Smooth muscle cell (in vitro differentiated cells): ENCODE data around the gene ZKSCAN3. TPM values are rescaled to one million over a fixed set of nuclear protein-coding genes. Genes with fewer than 3 reads are reported as not detected.
A peak's percentile ranks its signal among the peaks of the same experiment; 100 is the strongest.
"Not testable (repeated sequence)": the region's sequence is repeated elsewhere in the genome, so short reads cannot be mapped to it uniquely, and the experiment has no call there.

Experiments
- DNase-seq: peaks from one replicate; lab custom pipeline; 2025; ENCODE audit not compliant: unreplicated experiment; lab: John Stamatoyannopoulos, UW
- H2AFZ ChIP-seq: fragments of 200-600 bp; sonication (generic); 2 replicates; pipeline ENCODE4 v1.6.0; 2016; ENCODE audit warnings: antibody characterized with exemption, low read depth, mild to moderate bottlenecking
- H3F3A ChIP-seq: fragments of 200-600 bp; sonication (generic); 2 replicates; pipeline ENCODE4 v1.6.0; 2017; ENCODE audit warnings: antibody characterized with exemption, low read depth
- H3K27ac ChIP-seq: fragments of 200-600 bp; sonication (generic); 2 replicates; pipeline ENCODE4 v1.5.1; 2016; ENCODE audit warnings: low read depth, mild to moderate bottlenecking
- H3K27me3 ChIP-seq: fragments of 200-600 bp; sonication (generic); 2 replicates; pipeline ENCODE4 v1.6.1; 2016; ENCODE audit warnings: low read depth, mild to moderate bottlenecking
- H3K36me3 ChIP-seq: fragments of 200-600 bp; sonication (generic); 2 replicates; pipeline ENCODE4 v1.5.1; 2016; ENCODE audit warnings: low read depth
- H3K4me1 ChIP-seq: fragments of 200-600 bp; sonication (generic); 2 replicates; pipeline ENCODE4 v1.5.1; 2016; ENCODE audit warnings: low read depth
- H3K4me2 ChIP-seq: fragments of 200-600 bp; sonication (generic); 2 replicates; pipeline ENCODE4 v1.6.0; 2016; ENCODE audit warnings: mild to moderate bottlenecking
- H3K4me3 ChIP-seq: fragments of 200-600 bp; sonication (generic); 2 replicates; pipeline ENCODE4 v1.5.1; 2016; ENCODE audit warnings: mild to moderate bottlenecking
- H3K79me2 ChIP-seq: fragments of 200-600 bp; sonication (generic); 2 replicates; pipeline ENCODE4 v1.6.0; 2016; ENCODE audit warnings: low read depth, mild to moderate bottlenecking
- H3K9ac ChIP-seq: fragments of 200-600 bp; sonication (generic); 2 replicates; pipeline ENCODE4 v1.6.0; 2016; ENCODE audit warnings: low read depth
- H3K9me3 ChIP-seq: fragments of 200-600 bp; sonication (generic); replicated peaks from 2 replicates; pipeline ENCODE4 v1.5.1; 2016; ENCODE audit warnings: low read depth
- H4K20me1 ChIP-seq: fragments of 200-600 bp; sonication (generic); 2 replicates; pipeline ENCODE4 v1.6.0; 2016; ENCODE audit warnings: low read depth
- WGBS: methylation state at CpG from one replicate; pipeline ENCODE4 v1.1.7; 2016; ENCODE audit warnings: low lambda C conversion rate; 5-methylcytosine and 5-hydroxymethylcytosine counted together
- polyA plus RNA-seq: library from polyadenylated mRNA; unstranded; fragments of >200 nt; fragmentation: Nextera tagmentation; extraction: Ambion mirVana; gene quantifications from 2 replicates; pipeline ENCODE4 v1.2.1, GENCODE V29; 2016
- total RNA-seq: library from RNA; depleted of rRNA; stranded (reverse); fragments of >200 nt; gene quantifications from 2 replicates; pipeline ENCODE4 v1.2.3, GENCODE V29; 2014
- TF ChIP-seq, protein P1 (sequence below): fragments of 200-600 bp; sonication (generic); IDR thresholded peaks from 2 replicates; pipeline ENCODE4 v1.5.1; 2017; ENCODE audit warnings: borderline replicate concordance, mild to moderate bottlenecking, antibody characterized with exemption; ENCODE audit not compliant: insufficient read depth, poor library complexity, severe bottlenecking

Gene ZKSCAN3
- total RNA-seq (5.2 and 7.9 TPM in 2 replicates), polyA plus RNA-seq (1.7 and 3.6 TPM in 2 replicates)

DNA sequence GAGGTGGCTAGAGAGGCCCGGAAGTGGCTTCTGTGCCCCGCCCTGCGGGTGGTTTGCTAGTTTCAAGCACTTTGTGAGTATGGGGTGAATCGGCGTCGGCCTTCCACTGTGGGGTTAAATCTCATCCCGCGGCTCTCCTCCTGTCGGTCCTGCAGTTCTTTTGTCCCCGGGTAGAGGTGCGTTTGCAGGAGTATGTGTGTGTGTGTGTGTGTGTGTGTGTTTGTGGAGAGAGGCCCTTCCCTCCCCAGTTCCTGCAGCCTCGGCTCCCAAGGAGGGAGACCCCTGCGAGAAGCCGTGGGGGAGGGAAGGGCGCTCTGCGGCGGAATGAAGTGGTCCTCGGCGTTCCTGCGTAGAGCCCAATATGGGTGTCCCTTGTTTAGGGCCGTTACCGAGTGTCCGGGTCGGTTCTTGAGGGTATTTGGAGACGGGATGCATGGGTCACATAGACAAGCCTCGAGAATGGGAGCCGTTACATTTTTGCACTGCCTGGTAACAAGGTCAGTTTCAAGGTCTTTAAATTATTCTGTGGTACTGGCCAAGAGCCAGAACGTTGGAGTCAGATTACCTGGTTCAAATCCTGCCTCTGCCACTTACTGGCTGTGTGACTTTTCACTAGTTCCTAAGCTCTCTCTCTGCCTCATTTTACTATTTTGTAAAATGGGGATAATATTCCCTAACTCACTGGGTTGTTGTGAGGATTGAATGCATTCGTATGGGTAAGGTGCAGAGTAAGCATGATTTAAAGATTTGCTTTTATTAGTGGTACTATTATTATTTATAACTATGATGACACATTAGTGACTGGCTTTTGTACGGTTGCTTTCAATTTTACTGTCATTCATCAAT is at the start of gene ZKSCAN3:
ZKSCAN3 (plus strand) TSS at position 56 of the 846 bp plus-strand sequence. CDS start 9,640 bp downstream, outside the sequence.
- Histone ChIP-seq H3K27me3 (peaks cover 25% of the 10 kb centered on the region), H3K4me1 (peaks cover 8% of the 10 kb centered on the region), H2AFZ (peak within 1 kb of the TSS; percentile 90), H3K9ac (peak within 1 kb of the TSS; percentile 70), H3K79me2 (peaks cover 27% of the 10 kb centered on the region), H4K20me1 (peaks cover 1% of the 10 kb centered on the region), H3K36me3 (no peaks in the 10 kb centered on the region), H3K4me3 (peak within 1 kb of the TSS; percentile 74), H3K9me3 (no peaks in the 10 kb centered on the region), H3F3A (no peaks in the 10 kb centered on the region), H3K4me2 (peak within 1 kb of the TSS; percentile 88), H3K27ac (no peak within 1 kb of the TSS)
- DNase-seq, result peak; percentile 16
- TF ChIP-seq, protein P1, sequence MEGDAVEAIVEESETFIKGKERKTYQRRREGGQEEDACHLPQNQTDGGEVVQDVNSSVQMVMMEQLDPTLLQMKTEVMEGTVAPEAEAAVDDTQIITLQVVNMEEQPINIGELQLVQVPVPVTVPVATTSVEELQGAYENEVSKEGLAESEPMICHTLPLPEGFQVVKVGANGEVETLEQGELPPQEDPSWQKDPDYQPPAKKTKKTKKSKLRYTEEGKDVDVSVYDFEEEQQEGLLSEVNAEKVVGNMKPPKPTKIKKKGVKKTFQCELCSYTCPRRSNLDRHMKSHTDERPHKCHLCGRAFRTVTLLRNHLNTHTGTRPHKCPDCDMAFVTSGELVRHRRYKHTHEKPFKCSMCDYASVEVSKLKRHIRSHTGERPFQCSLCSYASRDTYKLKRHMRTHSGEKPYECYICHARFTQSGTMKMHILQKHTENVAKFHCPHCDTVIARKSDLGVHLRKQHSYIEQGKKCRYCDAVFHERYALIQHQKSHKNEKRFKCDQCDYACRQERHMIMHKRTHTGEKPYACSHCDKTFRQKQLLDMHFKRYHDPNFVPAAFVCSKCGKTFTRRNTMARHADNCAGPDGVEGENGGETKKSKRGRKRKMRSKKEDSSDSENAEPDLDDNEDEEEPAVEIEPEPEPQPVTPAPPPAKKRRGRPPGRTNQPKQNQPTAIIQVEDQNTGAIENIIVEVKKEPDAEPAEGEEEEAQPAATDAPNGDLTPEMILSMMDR, result no peak
- WGBS, result 4% methylated on average over 28 of the region's 30 CpGs

DNA sequence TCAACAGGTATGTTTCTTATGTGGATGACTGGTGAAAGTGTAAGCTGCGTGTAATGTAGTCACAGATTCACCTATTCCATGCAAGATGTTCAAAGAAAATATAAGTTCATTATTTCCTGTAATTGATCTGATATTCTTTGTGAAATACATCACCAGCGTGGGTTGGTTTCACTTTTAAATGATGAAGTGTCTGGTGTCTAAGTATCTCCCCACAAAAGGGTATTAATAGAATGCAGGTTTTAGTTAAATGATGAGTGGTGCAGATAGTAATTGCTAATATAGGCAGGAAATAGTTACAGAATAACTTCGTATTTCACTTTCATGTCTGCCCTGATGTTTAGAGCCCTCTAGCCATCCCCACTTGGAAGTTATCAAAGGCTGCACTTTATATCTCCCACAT is 46.2 kb upstream of the ZKSCAN3 start:
- DNase-seq, result no peak
- H3K4me2 ChIP-seq, result no peak overlapping the region
- no peaks in the 10 kb centered on the region for H3K9me3 ChIP-seq
- H3K9ac ChIP-seq, result no peak overlapping the region
- WGBS, result 96% methylated on average over 3 of the region's 3 CpGs
- no peak overlapping the region for H3K27ac ChIP-seq
- no peak overlapping the region for H2AFZ ChIP-seq
- no peaks in the 10 kb centered on the region for H3F3A ChIP-seq
- TF ChIP-seq, protein P1, result no peak
- H3K4me3 ChIP-seq, result no peak overlapping the region
- no peaks in the 10 kb centered on the region for H3K4me1 ChIP-seq
- H3K36me3 ChIP-seq, result no peaks in the 10 kb centered on the region
- no peaks in the 10 kb centered on the region for H3K27me3 ChIP-seq
- no peaks in the 10 kb centered on the region for H3K79me2 ChIP-seq
- H4K20me1 ChIP-seq, result no peaks in the 10 kb centered on the region

DNA sequence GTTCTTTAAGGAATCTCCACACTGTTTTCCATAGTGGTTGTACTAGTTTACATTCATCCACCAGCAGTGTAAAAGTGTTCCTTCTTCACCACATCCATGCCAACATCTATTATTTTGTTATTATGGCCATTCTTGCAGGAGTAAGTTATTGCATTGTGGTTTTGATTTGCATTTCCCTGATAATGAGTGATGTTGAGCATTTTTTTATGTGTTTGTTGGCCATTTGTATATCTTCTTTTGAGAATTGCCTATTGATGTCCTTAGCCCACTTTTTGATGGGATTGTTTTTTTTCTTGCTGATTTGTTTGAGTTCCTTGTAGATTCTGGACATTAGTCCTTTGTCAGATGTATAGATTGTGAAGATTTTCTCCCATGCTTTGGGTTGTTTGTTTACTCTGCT is 43.4 kb upstream of the ZKSCAN3 start:
- H3F3A ChIP-seq, DNase-seq, H4K20me1 ChIP-seq, H3K9ac ChIP-seq, H3K9me3 ChIP-seq, H3K27me3 ChIP-seq, H3K79me2 ChIP-seq, H3K4me3 ChIP-seq, H3K27ac ChIP-seq, H3K4me1 ChIP-seq, H2AFZ ChIP-seq, H3K36me3 ChIP-seq, H3K4me2 ChIP-seq: not testable (repeated sequence)

DNA sequence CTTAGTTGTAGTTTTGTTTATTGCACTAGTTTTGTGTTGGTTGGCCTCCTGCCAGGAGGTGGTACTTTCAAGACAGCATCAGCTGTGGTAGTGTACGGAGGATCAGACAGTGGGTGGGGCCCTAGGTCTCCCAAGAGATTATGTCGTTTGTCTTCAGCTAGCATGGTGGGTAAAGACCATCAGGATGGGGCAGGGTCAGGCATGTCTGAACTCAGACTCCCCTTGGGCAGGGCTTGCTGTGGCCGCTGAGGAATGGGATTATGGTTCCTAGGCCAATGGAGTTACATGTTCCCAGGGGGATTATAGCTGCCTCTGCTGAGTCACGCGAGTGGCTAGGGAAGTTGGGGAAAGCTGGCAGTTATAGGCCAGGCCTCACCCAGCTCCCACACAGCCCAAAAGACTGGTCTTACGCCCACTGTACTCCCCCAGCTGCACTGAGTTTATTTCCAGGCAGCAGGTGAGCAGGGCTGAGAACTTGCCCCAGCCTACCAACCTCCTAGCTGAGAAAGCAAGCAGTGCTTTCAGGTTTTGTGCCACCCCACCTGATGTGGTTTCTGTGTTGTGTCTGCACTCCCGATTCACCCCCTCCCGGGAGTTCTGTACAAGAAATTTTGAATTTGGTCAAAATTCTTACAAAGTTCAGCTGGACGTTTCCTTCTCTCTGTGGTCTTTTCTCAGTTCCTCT is 38.5 kb upstream of the ZKSCAN3 start:
- Histone ChIP-seq H2AFZ (no peak overlapping the region), H3K4me2 (no peak overlapping the region)
- TF ChIP-seq, protein P1, result no peak

More for the DNA sequence above, 38.5 kb upstream of the ZKSCAN3 start:
- Histone ChIP-seq H3K4me1 (no peaks in the 10 kb centered on the region), H3K27me3 (no peaks in the 10 kb centered on the region), H3K79me2 (no peaks in the 10 kb centered on the region), H3K9me3 (no peaks in the 10 kb centered on the region), H3K4me3 (no peak overlapping the region), H3F3A (no peaks in the 10 kb centered on the region), H3K27ac (no peak overlapping the region), H4K20me1 (no peaks in the 10 kb centered on the region), H3K9ac (no peak overlapping the region), H3K36me3 (no peaks in the 10 kb centered on the region)
- DNase-seq, result no peak
- WGBS, result 93% methylated on average over 9 of the region's 9 CpGs
